Stimulated activated CD4-positive, alpha-beta T cell treated with anti-CD3 and anti-CD28 coated beads, Interleukin-15, amount 100 ng/mL, for 48 hours (primary cell): ENCODE results near the gene BRD3.

Experiments used
- DNase-seq, 2 donors: peaks; one replicate each; pipeline ENCODE4 v3.0.0-alpha.2; 2020; ENCODE audit warnings: low read depth in 2 of 2

The BRD3 gene

DNA sequence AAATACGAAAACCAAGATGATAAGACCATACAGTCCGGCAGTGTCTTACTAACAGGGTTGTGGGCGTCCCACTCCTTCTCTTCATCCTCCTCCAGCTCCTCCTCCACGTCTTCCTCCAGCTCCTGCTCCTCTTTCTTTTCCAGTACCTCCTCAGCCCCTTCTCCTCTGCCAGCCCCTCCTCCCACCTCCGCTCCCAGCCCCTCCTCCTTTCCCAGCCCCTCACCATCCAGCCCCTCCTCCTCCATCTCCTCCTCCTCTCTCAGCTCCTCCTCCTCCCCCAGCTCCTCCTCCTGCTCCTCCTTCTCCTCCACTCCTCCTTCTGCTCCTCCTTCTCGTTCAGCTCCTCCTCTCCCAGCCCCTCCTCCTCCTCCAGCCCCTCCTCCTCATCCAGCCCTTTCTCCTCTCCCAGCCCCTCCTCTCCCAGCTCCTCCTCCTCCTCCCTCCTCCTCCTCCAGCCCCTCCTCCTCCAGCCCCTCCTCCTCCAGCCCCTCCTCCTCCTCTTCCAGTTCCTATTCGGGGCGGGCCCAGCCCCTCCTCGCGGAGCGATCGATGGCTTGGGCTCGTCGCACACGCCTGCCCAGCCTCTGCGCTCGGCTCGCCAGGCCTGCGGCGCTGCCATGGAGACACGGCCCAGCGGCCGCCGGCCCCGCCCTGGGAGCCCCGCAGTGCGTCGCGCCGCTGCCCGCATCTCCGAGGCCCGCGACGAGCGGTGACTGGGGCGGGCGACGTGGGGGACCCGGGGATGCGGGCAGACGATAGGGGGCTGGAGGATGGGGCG lies 42.8 kb downstream of the BRD3 start, which contains the start of gene BRD3OS:
BRD3OS (plus strand) TSS at position 654 of the 778 bp plus-strand sequence. CDS start 1,267 bp downstream, outside the sequence.
- peak; percentile 91 to 93 for DNase-seq

DNA sequence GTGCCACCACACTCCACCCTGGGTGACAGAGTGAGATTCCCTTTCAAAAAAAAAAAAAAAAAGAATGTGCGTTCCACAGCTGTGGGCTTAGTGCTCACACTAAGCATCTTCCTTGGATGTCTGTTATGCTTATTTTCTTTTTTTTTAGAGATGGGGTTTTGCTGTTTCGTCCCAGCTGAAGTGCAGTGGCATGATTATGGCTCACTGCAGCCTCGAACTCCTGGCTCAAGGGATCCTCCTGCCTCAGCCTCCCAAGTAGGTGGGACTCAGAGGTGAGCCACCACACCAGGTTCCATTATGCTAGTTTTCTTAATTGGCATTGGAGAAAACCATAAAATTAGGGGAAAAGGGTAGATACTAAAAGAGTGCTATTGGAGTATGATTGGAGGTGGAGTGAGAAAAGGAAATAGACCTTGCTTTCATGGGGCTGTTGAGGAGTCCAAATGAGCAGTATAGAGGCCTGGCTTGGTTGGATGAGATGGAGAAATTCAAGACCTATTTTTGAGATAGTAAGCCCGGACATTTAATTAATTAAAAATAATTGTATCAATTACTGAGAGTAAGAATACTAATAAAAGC lies 43.5 kb downstream of the BRD3 start:
- no peak for DNase-seq

DNA sequence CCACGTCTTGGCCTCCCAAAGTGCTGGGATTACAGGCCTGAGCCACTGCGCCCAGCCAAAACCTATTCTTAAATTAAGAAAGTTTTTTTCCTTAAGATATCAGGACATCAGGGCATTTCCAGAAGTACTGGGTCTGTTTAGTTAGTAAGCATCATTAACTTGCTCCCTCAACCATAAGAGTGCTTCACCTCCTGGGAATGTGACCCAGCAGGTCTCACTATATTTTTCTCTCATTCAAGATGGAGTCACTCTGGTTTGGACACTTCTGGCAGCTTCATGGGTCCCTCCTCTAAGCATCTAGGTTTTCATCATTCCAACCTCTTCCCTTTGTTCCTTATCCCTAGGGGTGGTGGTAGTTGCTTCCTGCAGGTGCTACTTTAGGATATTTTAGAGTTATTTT lies 52.9 kb downstream of the BRD3 start:
- DNase-seq = no peak

DNA sequence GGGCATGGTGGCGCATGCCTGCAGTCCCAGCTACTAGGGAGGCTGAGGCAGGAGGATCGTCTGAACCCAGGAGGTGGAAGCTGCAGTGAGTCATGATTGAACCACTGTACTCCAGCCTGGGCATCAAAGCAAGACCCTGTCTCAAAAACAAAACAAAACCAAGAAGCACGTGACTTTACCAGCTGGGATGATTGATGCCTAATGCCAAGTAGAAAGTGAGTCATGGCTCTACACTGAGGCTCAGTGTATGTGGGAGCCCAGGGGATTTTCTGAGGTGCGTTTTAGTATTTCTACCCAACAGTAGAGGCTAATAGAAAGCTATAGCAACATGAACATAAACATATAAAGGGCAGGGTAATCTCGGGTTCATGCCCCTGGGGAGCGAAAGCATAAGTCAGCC lies 56.4 kb downstream of the BRD3 start:
- DNase-seq = no peak

DNA sequence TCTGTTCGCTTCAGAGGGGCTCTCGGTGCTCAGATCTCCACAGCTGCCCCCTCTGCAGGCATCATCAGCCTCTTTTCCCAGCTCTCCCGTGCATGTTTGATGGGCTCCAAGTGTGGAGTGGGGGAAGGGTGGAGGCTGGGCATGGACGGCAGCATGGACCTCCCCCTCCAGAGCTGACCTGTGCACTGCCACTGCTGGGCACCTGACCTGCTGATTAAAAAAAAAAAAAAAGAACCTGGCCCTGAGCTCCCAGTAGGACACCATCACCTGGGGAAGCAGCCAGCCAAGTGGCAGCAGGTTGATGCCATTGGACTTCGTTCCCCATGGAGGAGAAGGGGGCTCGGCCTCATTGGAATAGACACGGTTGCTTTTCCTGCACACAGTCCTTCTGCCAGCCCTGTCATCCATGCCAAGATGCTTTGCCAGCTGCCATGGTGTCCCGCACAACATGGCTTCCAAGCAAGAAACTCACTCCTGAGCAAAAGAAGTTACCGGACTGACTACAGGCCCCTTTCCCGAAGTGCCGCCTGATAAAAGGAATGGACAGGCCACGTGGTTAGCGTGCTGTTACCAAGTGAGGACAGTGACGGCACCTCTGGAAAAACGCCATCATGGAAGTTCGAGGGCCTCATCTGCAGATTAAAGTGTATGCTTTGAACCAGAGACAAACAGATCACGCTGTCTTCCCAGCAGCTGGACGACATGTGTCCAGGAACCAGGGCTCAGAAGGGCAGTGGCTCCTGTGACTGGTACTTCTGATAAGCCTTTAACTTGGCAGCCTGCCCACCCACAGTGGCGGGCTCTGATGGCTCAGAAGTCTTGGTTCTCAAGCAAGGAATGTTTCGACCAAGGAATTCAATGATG lies 57.3 kb downstream of the BRD3 start:
- DNase-seq = no peak

DNA sequence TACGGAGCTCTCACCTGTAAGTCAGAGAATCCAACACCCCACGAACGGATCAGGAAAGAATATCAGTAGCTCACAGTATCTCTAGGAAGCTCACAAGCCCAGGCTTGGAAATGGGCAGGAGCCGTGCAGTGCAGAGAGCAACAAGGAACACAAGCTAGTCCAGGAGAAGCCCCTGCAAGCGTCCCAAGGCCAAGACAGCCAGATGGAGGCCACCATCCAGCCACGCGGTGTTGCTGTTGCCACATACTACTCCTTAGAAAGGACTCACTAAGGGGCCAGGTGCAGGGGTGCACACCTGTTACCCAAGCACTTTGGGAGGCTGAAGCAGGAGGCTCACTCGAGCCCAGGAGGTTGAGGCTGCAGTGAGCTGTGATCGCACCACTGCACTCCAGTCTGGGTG lies 60.3 kb downstream of the BRD3 start:
- DNase-seq = no peak

DNA sequence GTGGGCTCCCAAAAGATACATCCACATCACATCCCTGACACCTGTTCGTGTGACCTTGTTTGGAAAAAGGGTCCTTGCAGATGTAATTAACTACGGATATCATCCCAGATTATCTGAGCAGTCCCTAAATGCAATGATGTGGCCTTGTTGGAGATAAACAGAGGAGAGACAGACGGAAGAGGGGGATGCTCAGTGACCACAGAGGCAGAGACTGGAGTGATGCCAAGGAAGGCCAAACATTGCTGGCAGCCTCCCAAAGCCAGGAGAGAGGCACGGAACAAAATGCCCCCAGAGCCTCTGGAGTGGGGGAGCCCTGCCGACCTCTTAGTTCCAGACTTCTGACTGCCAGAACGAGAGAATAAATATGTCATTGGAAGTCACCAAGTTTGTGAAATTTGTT lies 60.7 kb downstream of the BRD3 start:
- no peak for DNase-seq

DNA sequence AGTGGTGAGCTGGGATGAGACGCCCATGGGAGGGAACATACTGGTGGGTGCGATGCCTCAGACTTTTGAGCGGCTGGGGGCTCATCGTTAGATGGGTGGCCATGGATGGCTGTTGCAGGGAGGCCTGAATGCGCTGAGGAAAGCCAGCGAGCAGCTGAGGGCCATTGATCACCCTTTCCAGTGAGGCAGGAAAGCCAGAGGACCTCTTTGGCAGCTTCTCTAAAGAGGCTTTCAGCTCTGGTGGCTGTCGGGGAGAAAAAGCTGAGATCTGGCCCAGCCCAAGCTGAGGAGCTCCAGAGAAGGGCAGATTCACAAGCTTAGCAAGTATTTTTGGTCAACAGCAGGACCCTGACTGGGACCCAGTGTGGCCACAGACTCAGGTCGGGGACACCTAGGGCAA lies 62.4 kb downstream of the BRD3 start:
- no peak for DNase-seq

DNA sequence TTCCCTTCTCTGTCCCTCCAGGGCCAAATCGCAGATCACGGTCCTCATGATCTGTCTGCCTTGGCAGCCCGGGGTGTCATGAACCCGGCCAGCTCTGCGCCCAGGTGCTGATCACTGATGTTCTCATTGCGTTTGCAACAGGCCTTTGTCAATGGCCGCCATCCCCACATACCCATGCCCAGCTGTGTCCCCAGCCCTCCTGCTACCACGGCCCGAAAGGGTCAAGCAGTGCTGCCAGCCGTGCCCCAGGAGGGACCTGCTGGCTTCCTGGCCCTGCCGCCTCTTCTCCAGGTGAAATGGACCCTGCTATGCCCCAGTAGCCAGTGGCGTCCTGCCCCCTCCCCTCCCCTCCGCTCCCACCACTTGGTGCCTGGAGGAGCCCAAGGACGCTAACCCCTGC lies 62.9 kb downstream of the BRD3 start:
- no peak for DNase-seq

DNA sequence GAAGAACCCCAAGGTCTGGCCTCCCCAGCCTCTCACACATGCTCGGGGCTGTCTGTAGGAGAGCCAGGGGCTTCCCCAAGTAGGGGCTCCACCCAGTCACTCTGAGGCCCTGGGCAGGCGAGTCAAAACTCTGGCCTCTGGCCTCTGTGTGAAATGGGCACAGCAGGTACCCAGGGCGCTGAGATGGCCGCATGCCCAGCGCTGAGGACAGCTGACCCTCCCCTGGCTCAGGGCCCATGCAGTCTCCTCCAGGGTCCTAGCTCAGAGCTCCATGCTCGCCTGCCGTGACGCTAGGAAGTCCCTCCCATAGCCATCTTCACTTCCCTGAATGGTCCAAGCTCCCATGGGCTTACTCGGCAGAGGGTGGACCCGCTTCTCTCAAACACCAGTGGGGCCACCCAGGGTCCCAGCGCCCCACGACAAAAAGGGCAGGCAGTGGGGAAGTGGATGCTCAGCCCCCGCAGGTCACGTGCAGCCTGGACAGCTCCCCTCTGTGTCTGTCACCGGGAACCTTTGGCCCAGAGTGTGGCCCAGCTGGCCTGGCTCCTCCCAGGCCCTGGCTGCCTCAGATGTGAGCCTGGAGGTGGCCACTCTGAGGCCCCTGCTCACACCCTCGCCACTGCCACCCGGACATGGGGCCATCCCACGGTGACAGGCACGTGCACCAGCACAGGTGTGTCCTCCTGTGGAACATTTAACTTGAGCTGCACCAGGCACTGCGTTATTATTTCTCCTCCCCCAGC lies 63.5 kb downstream of the BRD3 start:
- no peak for DNase-seq

DNA sequence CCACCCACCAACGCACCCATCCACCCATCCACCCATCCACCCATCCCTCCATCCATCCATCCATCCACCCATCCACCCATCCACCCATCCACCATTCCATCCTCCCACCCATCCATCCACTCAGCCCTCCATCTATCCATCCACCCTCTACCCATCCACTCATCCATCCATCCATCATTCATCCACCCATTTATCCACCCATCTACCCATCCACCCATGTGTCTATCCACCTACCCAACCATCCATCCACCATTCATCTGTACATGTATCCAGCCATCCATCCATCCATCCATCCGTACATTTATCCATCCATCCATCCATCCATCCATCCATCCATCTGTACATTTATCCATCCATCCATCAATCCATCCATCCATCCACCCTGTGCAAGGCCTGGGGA lies 64.6 kb downstream of the BRD3 start:
- DNase-seq = no peak

DNA sequence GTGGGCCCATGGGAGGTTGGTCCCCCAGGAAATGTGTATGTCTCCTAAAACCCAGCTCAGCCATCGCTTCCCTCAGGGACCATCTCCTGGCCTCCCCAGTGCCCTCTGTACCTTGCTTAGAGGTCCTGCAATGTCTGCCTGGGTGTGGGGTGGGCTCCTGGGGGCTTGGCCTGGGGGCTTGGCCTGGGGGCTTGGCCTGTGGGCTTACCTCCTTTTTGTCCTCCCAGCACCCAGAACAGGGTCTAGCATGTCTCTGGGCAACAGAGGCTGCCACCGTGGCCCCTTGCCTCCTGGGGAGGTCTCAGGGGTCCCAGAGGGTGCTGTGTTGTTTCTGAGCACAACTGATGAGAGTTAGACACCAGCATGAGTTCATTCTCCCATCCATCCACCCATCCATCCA lies 65.0 kb downstream of the BRD3 start:
- DNase-seq = no peak

DNA sequence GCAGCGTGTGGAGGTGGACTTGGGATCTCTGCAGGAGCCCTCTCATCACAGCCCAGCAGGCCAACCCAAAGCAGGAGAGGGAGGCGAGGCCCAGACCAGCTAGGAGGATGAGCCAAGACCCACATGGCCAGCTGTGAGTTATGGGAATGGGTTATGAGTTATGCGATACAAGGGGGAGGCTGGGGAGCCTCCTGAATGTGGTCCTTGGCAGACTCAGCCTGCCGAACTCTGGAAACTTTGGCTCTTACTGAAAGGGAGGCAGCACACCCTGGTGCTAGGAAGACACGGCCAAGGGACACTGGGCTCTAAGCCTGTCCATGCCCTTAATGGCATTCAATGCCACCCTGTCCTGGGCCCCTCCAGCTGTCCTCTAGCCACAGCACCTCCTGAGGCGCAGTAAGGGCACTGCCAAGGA lies 68.0 kb downstream of the BRD3 start:
- DNase-seq = no peak

DNA sequence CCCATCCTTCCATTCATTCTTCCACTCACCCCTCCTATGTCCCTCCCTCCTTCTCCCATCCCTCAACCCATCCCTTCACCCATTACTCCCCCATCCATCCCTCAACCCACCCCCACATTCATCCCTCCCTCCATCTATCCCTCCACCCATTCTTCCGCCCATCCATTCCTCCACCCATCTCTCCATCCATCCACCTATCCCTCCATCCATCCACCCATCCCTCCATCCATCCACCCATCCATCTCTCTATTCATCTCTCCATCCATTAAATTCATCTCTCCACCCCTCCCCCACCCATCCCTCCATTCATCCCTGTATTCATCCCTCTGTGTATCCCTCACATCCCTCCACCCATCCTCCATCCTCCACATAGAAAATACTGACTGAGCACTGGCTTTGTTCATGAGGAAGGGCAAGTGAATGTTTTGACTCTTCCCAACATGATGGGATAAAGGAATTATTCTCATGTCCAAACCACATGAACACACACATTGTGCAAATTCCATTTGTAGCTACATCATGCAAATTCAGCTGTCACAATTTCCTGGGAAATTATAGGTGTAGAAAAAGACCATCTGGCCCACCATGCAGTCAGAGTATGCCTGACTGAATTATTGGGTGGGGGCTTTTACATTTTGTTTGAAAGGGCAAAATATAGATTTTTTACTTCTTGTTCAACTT lies 68.8 kb downstream of the BRD3 start:
- no peak for DNase-seq

DNA sequence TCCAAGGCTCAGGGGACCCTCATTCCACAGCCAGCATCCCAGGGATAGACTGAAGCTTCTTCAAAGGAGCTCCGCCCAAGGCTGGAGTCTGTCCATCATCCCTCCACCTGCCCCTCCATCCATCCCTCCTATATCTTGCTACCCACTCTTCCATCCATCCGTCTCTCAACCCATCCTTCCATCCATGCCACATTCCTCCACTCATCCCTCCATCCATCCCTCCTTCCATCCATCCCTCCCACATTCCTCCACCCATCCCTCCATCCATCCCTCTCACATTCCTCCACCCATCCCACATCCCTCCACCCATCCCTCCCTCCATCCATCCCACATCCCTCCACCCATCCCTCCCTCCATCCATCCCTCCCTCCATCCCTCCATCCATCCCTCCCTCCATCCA lies 70.2 kb downstream of the BRD3 start:
- DNase-seq = no peak

DNA sequence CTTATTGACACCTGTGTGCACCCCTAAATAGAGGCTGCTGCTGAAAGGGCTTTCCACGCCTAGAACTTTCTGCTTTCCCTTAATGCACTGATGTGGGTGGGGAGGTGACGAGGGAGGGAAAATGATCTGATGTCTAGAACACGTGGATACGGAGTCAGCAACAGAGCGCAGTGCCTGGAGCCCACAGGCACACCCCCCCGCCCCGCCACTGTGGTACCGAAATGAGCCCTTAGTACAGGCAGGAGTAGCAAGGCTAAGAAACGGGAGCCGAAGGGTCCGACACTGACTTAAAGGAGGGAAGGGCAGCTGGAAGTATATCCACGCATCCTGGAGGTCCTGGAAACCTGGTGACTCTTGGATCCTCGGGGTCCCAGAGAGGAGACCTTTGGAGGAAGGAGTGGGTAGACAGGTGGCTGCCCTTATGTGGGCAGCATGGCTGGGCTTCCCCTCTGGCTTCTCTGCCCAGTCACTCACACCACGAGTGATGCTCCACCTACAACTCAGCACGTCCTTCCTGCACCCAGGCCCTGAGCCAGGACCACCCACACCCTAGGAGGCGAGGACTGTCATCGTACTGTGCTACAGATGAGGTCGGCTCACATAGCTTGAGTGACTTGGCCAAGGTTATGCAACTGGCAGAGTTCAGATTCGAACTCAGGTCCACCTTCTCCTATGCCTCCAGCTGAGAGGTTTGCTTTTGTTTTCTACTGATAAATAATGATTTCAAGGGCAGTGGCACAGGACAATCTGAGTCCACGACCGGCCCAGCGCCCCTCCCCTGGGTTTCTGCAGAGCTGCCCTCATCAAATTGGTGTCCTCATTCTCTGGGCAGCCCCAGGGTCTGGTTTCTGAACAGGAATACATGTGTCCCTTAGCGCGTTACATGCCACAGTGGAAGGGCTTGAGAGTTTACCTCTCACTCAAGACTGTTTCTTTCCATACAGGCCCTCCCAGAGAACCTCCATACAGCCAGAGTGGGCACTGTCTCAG lies 71.0 kb downstream of the BRD3 start:
- no peak for DNase-seq

DNA sequence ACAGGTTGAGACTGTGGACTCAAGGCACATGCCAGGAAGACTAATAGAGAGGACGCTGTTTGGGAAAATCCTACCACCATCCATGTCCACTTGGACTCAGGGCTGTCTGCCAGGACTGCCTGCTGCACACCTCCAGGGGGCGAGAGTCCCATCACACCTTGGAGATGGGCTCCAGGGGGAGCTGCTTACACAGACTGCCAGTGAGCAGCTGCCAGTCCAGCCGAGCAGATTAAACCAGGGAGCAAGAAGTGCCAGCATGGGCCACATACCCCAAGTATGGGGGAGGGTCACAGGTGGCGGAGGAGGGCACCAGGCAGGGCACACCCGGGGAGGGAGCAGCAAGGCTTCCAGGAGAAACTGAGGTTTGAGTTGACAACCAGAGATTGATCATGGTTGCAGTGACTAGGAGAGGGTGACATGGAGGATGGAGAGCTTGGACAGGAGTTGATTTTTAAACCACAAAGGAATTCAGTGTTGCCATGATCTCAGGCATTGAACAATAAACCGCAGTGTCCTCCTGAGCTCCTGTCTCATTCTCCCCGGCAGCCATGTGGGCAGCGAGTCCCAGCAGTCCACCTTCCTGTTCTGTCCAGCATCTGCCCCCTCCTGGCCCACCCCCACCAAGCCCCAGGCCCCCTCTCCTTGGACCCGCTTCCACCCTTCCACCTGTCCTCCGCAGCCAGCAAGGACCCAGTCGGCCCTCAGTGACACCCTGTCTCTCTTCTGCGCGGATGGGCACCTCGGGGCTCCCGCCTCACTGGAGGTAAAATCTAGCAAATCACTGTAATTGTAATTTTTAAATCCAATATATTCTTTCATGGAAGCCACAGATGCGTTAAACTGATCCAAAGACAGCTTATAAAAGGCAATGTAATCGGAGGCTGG lies 72.6 kb downstream of the BRD3 start:
- no peak for DNase-seq

DNA sequence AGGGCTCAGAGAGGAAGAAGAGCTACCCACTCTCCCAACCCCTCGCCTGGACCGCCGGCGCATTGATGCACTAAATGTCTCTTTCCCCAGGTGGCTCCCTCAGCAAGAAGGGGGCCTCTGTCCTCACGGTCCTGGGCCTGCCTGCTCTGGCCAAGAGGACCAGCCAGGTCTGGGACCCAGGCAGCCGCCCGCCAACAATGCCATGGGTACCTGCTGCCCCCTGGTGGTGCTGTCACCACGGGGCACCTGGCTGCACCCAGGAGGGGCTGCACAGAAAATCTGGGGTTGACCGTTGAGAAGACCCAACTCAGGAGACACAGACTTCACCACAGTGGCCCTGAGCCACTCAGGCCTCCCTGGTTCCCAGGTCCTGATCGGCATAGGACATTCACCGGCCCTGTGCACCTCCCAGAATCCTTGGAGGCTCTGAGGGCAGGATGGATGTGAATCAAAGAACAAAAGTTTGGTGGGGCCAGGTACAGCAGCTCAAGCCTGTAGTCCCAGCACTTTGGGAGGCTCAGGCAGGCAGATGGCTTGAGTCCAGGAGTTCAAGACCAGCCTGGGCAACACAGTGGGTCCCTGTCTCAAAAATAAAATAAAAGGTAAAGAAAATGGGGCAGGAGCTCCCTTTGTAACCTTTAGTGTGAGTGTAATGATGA lies 73.3 kb downstream of the BRD3 start:
- DNase-seq = peak; percentile 32 to 69
